K562 (cell line): ENCODE measurements around the gene SH3BGR. TPM values are rescaled to one million over a fixed set of nuclear protein-coding genes. Genes with fewer than 3 reads are reported as not detected.

Experiments used
- ATAC-seq: fragments of 200-7000 bp; cut with Tn5 transposase; 3 replicates; pipeline ENCODE4 v1.9.1; 2020; ENCODE audit warnings: moderate library complexity
- BruUV-seq: library from RNA; stranded (reverse); fragments of 400-500 nt; replicated peaks from 2 replicates; lab custom pipeline; 2021; lab: Mats Ljungman, UMichigan
- CTCF ChIA-PET: fragments of 300-600 bp; formaldehyde crosslinking; extraction: SDS; loops from one replicate; lab custom pipeline; 2021; ENCODE audit warnings: low intra/inter-chr PET ratio; lab: Yijun Ruan, JAX
- POLR2A ChIA-PET: fragments of 300-600, 350-650 bp; sonication (Branson Sonifier 250); formaldehyde crosslinking; extraction: SDS; loops from one replicate; lab custom pipeline; 2021; ENCODE audit warnings: antibody characterized with exemption, inconsistent platforms; lab: Yijun Ruan, JAX
- DNase-seq, 4 experiments: peaks; one replicate each; pipeline versions ENCODE4 v3.0.0 to v3.0.0-alpha.2; 2011 to 2018; ENCODE audit warnings: low spot score in 3 of 4, mixed read lengths in 3 of 4; ENCODE audit errors: extremely low read depth in 1 of 4
- FAIRE-seq: peaks from 2 replicates; lab custom pipeline; 2011; peaks lifted over from hg19 to GRCh38; lab: Jason Lieb, UNC
- H2AFZ ChIP-seq: 2 replicates; pipeline ENCODE4 v1.6.0; 2011; ENCODE audit warnings: low read depth, low read length, control low read depth, inconsistent platforms
- H3K27ac ChIP-seq: fragments of 200-600 bp; 3 replicates; pipeline ENCODE4 v1.8.0; 2011; ENCODE audit warnings: low read depth, mild to moderate bottlenecking, control low read depth, inconsistent platforms, low read length, moderate library complexity, mixed read lengths; ENCODE audit errors: extremely low read depth
- H3K27me3 ChIP-seq, 2 experiments: fragments of 300-600 bp in 1 of 2; 2 replicates in 1 of 2; 3 replicates in 1 of 2; pipeline versions ENCODE4 v1.6.0 to v1.8.0; 2011; ENCODE audit warnings: inconsistent platforms in 2 of 2, low read length in 2 of 2, mild to moderate bottlenecking in 1 of 2, mixed read lengths in 1 of 2, moderate library complexity in 1 of 2; ENCODE audit not compliant: control insufficient read depth in 2 of 2, insufficient read depth in 2 of 2
- H3K36me3 ChIP-seq: fragments of 300-600 bp; 3 replicates; pipeline ENCODE4 v1.8.0; 2011; ENCODE audit warnings: mild to moderate bottlenecking, low read length, inconsistent platforms; ENCODE audit not compliant: control insufficient read depth, insufficient read depth
- H3K4me1 ChIP-seq, 2 experiments: fragments of 200-600 bp in 1 of 2; replicated peaks in 1 of 2; 2 replicates in 1 of 2; 3 replicates in 1 of 2; pipeline versions ENCODE4 v1.5.1 to v1.8.0; 2011; ENCODE audit warnings: inconsistent platforms in 2 of 2, low read length in 2 of 2, mild to moderate bottlenecking in 1 of 2, mixed read lengths in 1 of 2, moderate library complexity in 1 of 2; ENCODE audit not compliant: control insufficient read depth in 2 of 2, insufficient read depth in 2 of 2
- H3K4me2 ChIP-seq: 2 replicates; pipeline ENCODE4 v1.6.1; 2011; ENCODE audit warnings: low read length, control low read depth, inconsistent platforms, mixed read lengths; ENCODE audit not compliant: insufficient read depth
- H3K4me3 ChIP-seq: fragments of 200-600 bp; sonication (generic), shearing (Covaris generic); 2 replicates; pipeline ENCODE4 v1.5.1; 2016; ENCODE audit warnings: control low read depth, inconsistent platforms
- H3K79me2 ChIP-seq: fragments of 200-600 bp; 3 replicates; pipeline ENCODE4 v1.8.0; 2011; ENCODE audit warnings: low read length, inconsistent platforms; ENCODE audit not compliant: control insufficient read depth, insufficient read depth
- H3K9ac ChIP-seq, 2 experiments: 2 replicates each; pipeline versions ENCODE4 v1.6.0 to v1.6.1; 2011; ENCODE audit warnings: low read depth in 2 of 2, low read length in 2 of 2, control low read depth in 1 of 2, inconsistent platforms in 1 of 2, mild to moderate bottlenecking in 1 of 2, mixed read lengths in 1 of 2; ENCODE audit not compliant: insufficient read depth in 1 of 2
- H3K9me1 ChIP-seq: one replicate; pipeline ENCODE4 v1.6.0; 2011; ENCODE audit warnings: inconsistent platforms, mild to moderate bottlenecking, low read length, moderate library complexity; ENCODE audit not compliant: control insufficient read depth, insufficient read depth
- H3K9me3 ChIP-seq: replicated peaks from 2 replicates; pipeline ENCODE4 v1.5.1; 2011; ENCODE audit warnings: low read depth, low read length, inconsistent platforms; ENCODE audit not compliant: control insufficient read depth, insufficient read depth
- H4K20me1 ChIP-seq: replicated peaks from 2 replicates; pipeline ENCODE4 v1.6.1; 2011; ENCODE audit warnings: low read length, inconsistent platforms, mixed read lengths; ENCODE audit not compliant: control insufficient read depth, insufficient read depth
- BRD9 ChIP-seq: fragments of 450-650 bp; IDR thresholded peaks from 2 replicates; pipeline ENCODE4 v1.6.1; 2018; ENCODE audit warnings: low read depth; ENCODE audit not compliant: partially characterized antibody
- CAMTA2 ChIP-seq: fragments of 250-450 bp; sonication (Bioruptor Pico); conservative IDR thresholded peaks from 2 replicates; pipeline ENCODE4 v1.5.1; 2022
- DIDO1 ChIP-seq: fragments of 450-650 bp; IDR thresholded peaks from 2 replicates; pipeline ENCODE4 v1.6.1; 2016; ENCODE audit warnings: low read depth, missing biosample characterization, missing genetic modification characterization
- FOXJ3 ChIP-seq: sonication (generic); formaldehyde crosslinking; IDR thresholded peaks from 2 replicates; pipeline ENCODE4 v1.4.0; 2020; ENCODE audit warnings: mild to moderate bottlenecking, missing genetic modification reagents
- NBN ChIP-seq: fragments of 450-650 bp; IDR thresholded peaks from 2 replicates; pipeline ENCODE4 v1.6.1; 2016; ENCODE audit warnings: low read depth, mild to moderate bottlenecking
- NFRKB ChIP-seq: fragments of 450-650 bp; IDR thresholded peaks from 2 replicates; pipeline ENCODE4 v1.6.1; 2016; ENCODE audit warnings: low read depth
- ZNF224 ChIP-seq: sonication (generic); formaldehyde crosslinking; IDR thresholded peaks from 2 replicates; pipeline ENCODE4 v1.8.0; 2022; ENCODE audit warnings: mild to moderate bottlenecking, missing genetic modification reagents
- WGBS: fragments of 100-300 bp; shearing (Covaris generic); methylation state at CpG from one replicate; pipeline ENCODE4 v1.1.6; 2016; ENCODE audit warnings: low coverage, mixed read lengths; ENCODE audit not compliant: insufficient coverage; ENCODE audit errors: missing lambda C conversion rate; 5-methylcytosine and 5-hydroxymethylcytosine counted together
- in situ Hi-C: fragments of 300-500 bp; cut with MboI; formaldehyde crosslinking; loops from 4 replicates; pipeline ENCODE4 v1.15.0; 2018; ENCODE audit warnings: inconsistent platforms, mixed read lengths
- intact Hi-C: fragments of 100-400 bp; cut with micrococcal nuclease; formaldehyde crosslinking; loops from 2 replicates; pipeline ENCODE4 v1.14.2; 2022
- polyA plus RNA-seq, 8 experiments: library from polyadenylated mRNA; depleted of rRNA in 4 of 8; stranded (reverse) in 5 of 8; unstranded in 3 of 8; fragments of >200 nt; fragmentation: Nextera tagmentation in 2 of 8; fragmentation: Illumina TruSeq in 1 of 8; extraction: Ambion mirVana in 2 of 8; extraction: Trizol in 1 of 8; gene quantifications; 2 replicates each; pipeline versions ENCODE4 v1.2.1 to v1.2.3, GENCODE V29; 2011 to 2014; ENCODE audit warnings: inconsistent platforms in 1 of 8, missing spikeins in 1 of 8
- total RNA-seq, 7 experiments: library from RNA; depleted of rRNA in 6 of 7; stranded (reverse); fragments of >200 nt in 6 of 7; fragmentation: Illumina TruSeq in 2 of 7; extraction: Trizol in 2 of 7; gene quantifications; 2 replicates each; pipeline versions ENCODE4 v1.2.1 to v1.2.3, GENCODE V29; 2011 to 2021; ENCODE audit warnings: low replicate concordance in 1 of 7
- TF ChIP-seq, protein P1 (sequence below), 2 experiments: fragments of 450-650 bp in 1 of 2; IDR thresholded peaks; 2 replicates each; pipeline ENCODE4 v1.6.1; 2011 to 2017; ENCODE audit warnings: low read depth in 2 of 2, antibody characterized with exemption in 1 of 2, borderline replicate concordance in 1 of 2, low read length in 1 of 2, mild to moderate bottlenecking in 1 of 2, mixed read lengths in 1 of 2; ENCODE audit not compliant: control insufficient read depth in 1 of 2
- TF ChIP-seq, protein P2 (sequence below): fragments of 250-450 bp; sonication (Bioruptor Pico); IDR thresholded peaks from 2 replicates; pipeline ENCODE4 v1.6.1; 2021; ENCODE audit warnings: mild to moderate bottlenecking

The SH3BGR gene
- total and polyA plus RNA-seq, 9 of the 15 experiments (the other 6 are each of a cell fraction or from before 2014, with no cell fraction given), result 6.6 to 42.9 (median 25.6) TPM

DNA sequence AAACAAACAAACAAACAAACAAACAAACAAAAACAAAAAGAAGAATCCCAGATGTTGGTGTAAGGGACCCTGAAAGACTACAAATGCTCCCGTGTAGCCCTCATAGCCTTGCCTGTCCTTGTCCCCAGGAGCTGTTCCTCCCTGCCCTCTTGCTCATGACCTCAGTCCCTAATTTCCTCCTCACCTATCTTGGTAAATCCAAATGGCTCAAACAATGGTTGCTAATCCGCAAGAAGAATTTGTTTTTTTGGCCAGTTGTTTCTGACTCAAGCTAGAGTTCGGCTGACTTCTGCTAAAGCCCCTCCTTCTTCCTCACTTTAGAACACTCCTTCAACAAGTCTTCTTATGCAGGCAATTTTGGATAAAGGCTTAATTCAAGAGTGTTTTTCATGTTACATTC lies 21.8 kb upstream of the SH3BGR start:
- Histone ChIP-seq H3K27me3 (no peaks in the 10 kb centered on the region), H2AFZ (peak overlapping the region; percentile 88), H3K4me3 (no peak overlapping the region), H3K36me3 (no peaks in the 10 kb centered on the region), H3K4me2 (peak overlapping the region; percentile 69), H3K79me2 (no peaks in the 10 kb centered on the region), H3K4me1 (peaks cover 5 to 16% of the 10 kb centered on the region in 2 experiments; a peak in 4 of 5 replicates), H3K9me1 (no peaks in the 10 kb centered on the region), H3K27ac (peak overlapping the region; percentile 74), H3K9me3 (0 out of 2 replicates have a peak, but pooled peaks cover 2% of the 10 kb centered on the region), H3K9ac (peak overlapping the region in 1 of 2 experiments; percentile 51; a peak in 2 of 4 replicates), H4K20me1 (no peaks in the 10 kb centered on the region)
- 45% methylated on average over 3 of the region's 3 CpGs for WGBS
- in situ Hi-C loops (no loop called here), intact Hi-C loops (no loop called here)
- DNase-seq (no peak), ATAC-seq (no peak), FAIRE-seq (no peak)
- CTCF ChIA-PET, result no interaction called here
- no TSS peak for BruUV-seq
- POLR2A ChIA-PET, result interaction anchor here (0.9 to 2.3 kb wide), 8 partner anchors 8 to 81 kb away, joined by 3 to 14 read pairs (median 4); partner anchors contain the start of genes HMGN1 and LCA5L
- TF ChIP-seq BRD9, result no peak
- no peak for TF ChIP-seq ZNF224
- TF ChIP-seq, protein P1, sequence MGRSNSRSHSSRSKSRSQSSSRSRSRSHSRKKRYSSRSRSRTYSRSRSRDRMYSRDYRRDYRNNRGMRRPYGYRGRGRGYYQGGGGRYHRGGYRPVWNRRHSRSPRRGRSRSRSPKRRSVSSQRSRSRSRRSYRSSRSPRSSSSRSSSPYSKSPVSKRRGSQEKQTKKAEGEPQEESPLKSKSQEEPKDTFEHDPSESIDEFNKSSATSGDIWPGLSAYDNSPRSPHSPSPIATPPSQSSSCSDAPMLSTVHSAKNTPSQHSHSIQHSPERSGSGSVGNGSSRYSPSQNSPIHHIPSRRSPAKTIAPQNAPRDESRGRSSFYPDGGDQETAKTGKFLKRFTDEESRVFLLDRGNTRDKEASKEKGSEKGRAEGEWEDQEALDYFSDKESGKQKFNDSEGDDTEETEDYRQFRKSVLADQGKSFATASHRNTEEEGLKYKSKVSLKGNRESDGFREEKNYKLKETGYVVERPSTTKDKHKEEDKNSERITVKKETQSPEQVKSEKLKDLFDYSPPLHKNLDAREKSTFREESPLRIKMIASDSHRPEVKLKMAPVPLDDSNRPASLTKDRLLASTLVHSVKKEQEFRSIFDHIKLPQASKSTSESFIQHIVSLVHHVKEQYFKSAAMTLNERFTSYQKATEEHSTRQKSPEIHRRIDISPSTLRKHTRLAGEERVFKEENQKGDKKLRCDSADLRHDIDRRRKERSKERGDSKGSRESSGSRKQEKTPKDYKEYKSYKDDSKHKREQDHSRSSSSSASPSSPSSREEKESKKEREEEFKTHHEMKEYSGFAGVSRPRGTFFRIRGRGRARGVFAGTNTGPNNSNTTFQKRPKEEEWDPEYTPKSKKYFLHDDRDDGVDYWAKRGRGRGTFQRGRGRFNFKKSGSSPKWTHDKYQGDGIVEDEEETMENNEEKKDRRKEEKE (IDR thresholded peaks at IDR 0.05; ENCODE audit: borderline replicate concordance in 1 of 2, control insufficient read depth in 1 of 2, low read depth in 2 of 2, low read length in 1 of 2), result no peak
- TF ChIP-seq DIDO1 (tag), result no peak
- TF ChIP-seq, protein P2, sequence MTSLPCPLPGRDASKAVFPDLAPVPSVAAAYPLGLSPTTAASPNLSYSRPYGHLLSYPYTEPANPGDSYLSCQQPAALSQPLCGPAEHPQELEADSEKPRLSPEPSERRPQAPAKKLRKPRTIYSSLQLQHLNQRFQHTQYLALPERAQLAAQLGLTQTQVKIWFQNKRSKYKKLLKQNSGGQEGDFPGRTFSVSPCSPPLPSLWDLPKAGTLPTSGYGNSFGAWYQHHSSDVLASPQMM (CRISPR knock-in tag), result no peak
- TF ChIP-seq NBN, result no peak
- no peak for TF ChIP-seq NFRKB
- TF ChIP-seq CAMTA2 (CRISPR knock-in tag), result no peak
- TF ChIP-seq FOXJ3, result no peak
